Measurements from ENCODE around the gene OR10A7. TPM values are rescaled to one million over a fixed set of nuclear protein-coding genes. Genes with fewer than 3 reads are reported as not detected.

Gene OR10A7, protein sequence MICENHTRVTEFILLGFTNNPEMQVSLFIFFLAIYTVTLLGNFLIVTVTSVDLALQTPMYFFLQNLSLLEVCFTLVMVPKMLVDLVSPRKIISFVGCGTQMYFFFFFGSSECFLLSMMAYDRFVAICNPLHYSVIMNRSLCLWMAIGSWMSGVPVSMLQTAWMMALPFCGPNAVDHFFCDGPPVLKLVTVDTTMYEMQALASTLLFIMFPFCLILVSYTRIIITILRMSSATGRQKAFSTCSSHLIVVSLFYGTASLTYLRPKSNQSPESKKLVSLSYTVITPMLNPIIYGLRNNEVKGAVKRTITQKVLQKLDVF
- total RNA-seq (2022; extraction: Qiagen RNA extraction): not detected in 5 replicates

DNA sequence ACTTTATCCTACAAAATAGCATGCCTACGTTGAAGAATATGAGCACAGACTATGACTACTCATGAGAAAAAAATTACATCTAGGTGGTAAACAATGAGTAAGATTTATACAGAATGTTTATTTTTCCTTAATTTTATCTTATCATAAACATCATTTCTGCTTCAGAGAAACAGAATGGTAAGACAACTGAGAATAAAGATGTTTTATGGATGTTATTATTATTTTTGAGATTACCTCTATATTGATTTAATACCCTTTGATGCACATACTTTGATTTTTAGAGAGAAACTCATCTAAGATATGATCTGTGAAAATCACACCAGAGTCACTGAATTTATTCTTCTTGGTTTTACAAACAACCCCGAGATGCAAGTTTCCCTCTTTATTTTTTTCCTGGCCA is at the start of gene OR10A7:
Gene OR10A7 (plus strand): TSS at position 301 of the 400 bp plus-strand sequence. CDS start 0 bp downstream, at position 301.

DNA sequence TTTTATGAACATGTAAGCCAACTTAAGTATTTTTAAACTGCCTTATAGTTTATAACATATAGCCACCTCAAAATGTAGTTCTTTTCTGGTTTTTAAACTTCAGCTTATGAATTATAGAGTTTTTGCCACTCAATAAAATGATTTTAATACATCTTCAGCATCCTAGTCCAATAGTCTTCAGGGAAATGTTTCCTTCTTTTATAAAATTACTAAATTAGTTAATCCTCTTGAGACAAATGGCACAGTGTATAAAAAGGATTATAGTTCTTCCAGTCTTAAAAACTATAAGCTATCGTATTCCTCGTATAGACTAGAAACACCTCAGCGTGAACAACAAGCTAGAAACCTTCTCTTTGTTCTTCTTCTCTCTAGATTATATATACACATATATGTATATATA is 23.5 kb downstream of the OR10A7 start, which contains the start of gene OR6C74:
Gene OR6C74 (plus strand): TSS at position 301 of the 400 bp plus-strand sequence. CDS start 2,679 bp downstream, outside the sequence.

Other genes starting within 250 kb of the OR10A7 start
- gene TESPA1, start 236.3 kb upstream of the OR10A7 start, total RNA-seq (2022; extraction: Qiagen RNA extraction): not detected in 5 replicates
- not detected in 5 replicates for gene NEUROD4, start 201.1 kb upstream of the OR10A7 start, total RNA-seq (2022; extraction: Qiagen RNA extraction)
- not detected in 5 replicates for gene OR9K2, start 94.6 kb upstream of the OR10A7 start, total RNA-seq (2022; extraction: Qiagen RNA extraction)
- gene OR6C74, start 23.6 kb downstream of the OR10A7 start, total RNA-seq (2022; extraction: Qiagen RNA extraction): not detected in 5 replicates
- gene OR6C6, start 75.5 kb downstream of the OR10A7 start, total RNA-seq (2022; extraction: Qiagen RNA extraction): not detected in 5 replicates
- not detected in 5 replicates for gene OR6C1, start 93.3 kb downstream of the OR10A7 start, total RNA-seq (2022; extraction: Qiagen RNA extraction)
- not detected in 5 replicates for gene OR6C3, start 109.7 kb downstream of the OR10A7 start, total RNA-seq (2022; extraction: Qiagen RNA extraction)
- not detected in 5 replicates for gene OR6C75, start 141.9 kb downstream of the OR10A7 start, total RNA-seq (2022; extraction: Qiagen RNA extraction)
- gene OR6C65, start 179.5 kb downstream of the OR10A7 start, total RNA-seq (2022; extraction: Qiagen RNA extraction): not detected in 5 replicates
- not detected in 5 replicates for gene OR6C76, start 205.2 kb downstream of the OR10A7 start, total RNA-seq (2022; extraction: Qiagen RNA extraction)
- not detected in 5 replicates for gene OR6C2, start 223.1 kb downstream of the OR10A7 start, total RNA-seq (2022; extraction: Qiagen RNA extraction)
- gene OR6C70, start 249.1 kb downstream of the OR10A7 start, total RNA-seq (2022; extraction: Qiagen RNA extraction): not detected in 5 replicates

Data from A549 treated with Mapracorat at 1 μM for 4 hours (cell line).